Pancreas (tissue), 10 donors: ENCODE results near the gene HIPK2. TPM values are rescaled to one million over a fixed set of nuclear protein-coding genes. Genes with fewer than 3 reads are reported as not detected.

Experiments used
- ATAC-seq, 4 donors: fragments of 200-7000 bp; cut with Tn5 transposase; one replicate each; pipeline versions ENCODE4 v1.8.0 to v1.9.1; 2020; ENCODE audit warnings: mild to moderate bottlenecking in 4 of 4, moderate library complexity in 4 of 4
- DNase-seq, 6 donors: peaks; one replicate each; pipeline ENCODE4 v3.0.0-alpha.2; 2020
- FAIRE-seq: peaks from 2 replicates; lab custom pipeline; 2012; peaks lifted over from hg19 to GRCh38; lab: Jason Lieb, UNC
- H3K27ac ChIP-seq, 4 donors: fragments of 200-600 bp; sonication (generic); 1 replicate in 3 of 4; 2 replicates in 1 of 4; pipeline versions ENCODE4 v1.5.0 to v1.8.0; 2020
- H3K27me3 ChIP-seq, 4 donors: fragments of 200-600 bp; one replicate each; pipeline ENCODE4 v1.8.0; 2021
- H3K36me3 ChIP-seq, 3 donors: fragments of 200-600 bp; sonication (generic) in 1 of 3; one replicate each; pipeline versions ENCODE4 v1.5.0 to v1.8.0; 2020 to 2021
- H3K4me1 ChIP-seq, 3 donors: fragments of 200-600 bp; one replicate each; pipeline ENCODE4 v1.8.0; 2021
- H3K4me3 ChIP-seq, 4 donors: fragments of 200-600 bp; sonication (generic) in 2 of 4; one replicate each; pipeline versions ENCODE4 v1.5.0 to v1.8.0; 2020 to 2021
- H3K9me3 ChIP-seq, 4 donors: fragments of 200-600 bp; one replicate each; pipeline ENCODE4 v1.8.0; 2021
- WGBS, 2 donors: extraction: QIAGEN DNeasy Blood & Tissue Kit; methylation state at CpG; one replicate each; pipeline ENCODE4 v1.1.7; 2013; 5-methylcytosine and 5-hydroxymethylcytosine counted together
- intact Hi-C, 3 donors: fragments of 100-400 bp; cut with DNase I; formaldehyde crosslinking; loops; one replicate each; pipeline versions ENCODE4 v1.11.1 to v1.14.2; 2022
- polyA plus RNA-seq, 2 donors: library from polyadenylated mRNA; stranded (reverse); fragments of 200-250 nt; gene quantifications; one replicate each; pipeline ENCODE4 v1.2.3, GENCODE V29; 2013
- total RNA-seq, 6 donors: library from RNA; stranded (reverse); fragmentation: NEBNext Ultra II Directional in 4 of 6; extraction: Animal tissue kit (Norgen Biotek cat#: 25700) in 4 of 6; gene quantifications; one replicate each; pipeline versions ENCODE4 v1.2.1 to v1.2.4, GENCODE V29; 2021 to 2023
- TF ChIP-seq, protein P1 (sequence below), 4 donors: fragments of 200-600 bp; sonication (generic) in 3 of 4; IDR thresholded peaks; one replicate each; pipeline versions ENCODE4 v1.5.0 to v1.8.0; 2021; ENCODE audit warnings: antibody characterized with exemption in 4 of 4
- donor health status: healthy with polysubstance abuse.
- donor health status: DM: no; HTN: no; CAD: no; lungs with moderate emphysema.
- donor health status: DM: no; HTN: no; CAD: no.
- donor health status: control.
- donor health status: control.
- donor health status: Bipolar disorder and iron deficiency.
- donor health status: DM: yes; HTN: yes; CAD: no.
- donor health status: DM: no; HTN: no; CAD: no.
- donor health status: DM: no; HTN: no; CAD: no.
- donor health status: DM: yes; HTN: yes; CAD: no.

HIPK2 gene
- total and polyA plus RNA-seq, 8 donors: 6.7 to 49.0 (median 24.7) TPM

DNA sequence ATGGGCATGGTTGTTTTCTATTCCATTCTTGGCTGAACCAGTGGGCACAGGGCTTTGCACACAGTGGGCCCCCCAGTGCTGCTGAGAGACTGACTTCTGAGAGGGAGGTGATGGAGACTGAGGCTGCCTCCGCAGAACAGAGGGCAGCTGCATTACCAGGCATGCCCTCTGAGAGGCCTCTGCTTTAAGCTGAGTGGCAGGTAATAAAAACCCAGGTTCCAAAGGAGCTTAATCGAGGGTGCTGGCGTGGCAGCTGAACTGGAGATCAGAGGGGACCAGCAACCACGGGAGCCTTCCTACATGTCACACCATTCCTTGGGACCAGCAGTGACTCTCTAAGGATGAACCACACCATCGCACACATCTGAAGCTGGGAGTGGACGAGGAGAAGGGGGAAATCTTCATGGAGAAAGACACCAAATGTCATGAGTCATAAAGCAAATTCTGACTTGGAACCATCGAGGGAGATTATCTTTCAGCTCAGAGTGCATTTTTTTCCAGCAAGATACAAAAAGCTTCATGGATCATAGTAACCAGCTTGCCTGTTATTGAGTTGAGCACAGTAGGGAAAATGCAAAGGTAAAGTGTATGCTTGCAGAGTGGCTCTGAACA is 24.6 kb downstream of the HIPK2 start:
- intact Hi-C loops: no loop called here

DNA sequence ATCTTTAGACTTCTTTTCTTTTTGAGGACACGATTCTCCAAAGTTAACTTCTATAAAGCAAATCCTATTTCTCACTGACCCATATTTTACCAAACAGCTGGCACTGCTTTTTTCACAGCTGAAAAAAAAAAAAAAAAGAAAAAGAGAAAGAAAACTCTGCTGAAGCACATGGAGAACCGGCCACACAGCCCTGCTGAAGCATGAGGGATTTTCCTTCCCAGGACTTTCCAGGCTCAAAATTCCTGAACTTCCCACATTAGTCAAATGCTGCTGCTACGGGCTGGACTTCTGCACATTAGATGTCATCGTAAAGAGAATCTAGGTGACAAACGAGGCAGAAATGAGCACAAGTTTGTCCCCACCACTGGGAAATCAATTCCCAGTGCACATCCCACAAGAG is 25.2 kb downstream of the HIPK2 start:
- DNase-seq: no peak
- H3K4me1 ChIP-seq: peaks cover 0 to 7% (median under 1%) of the 10 kb centered on the region in 3 donors
- TF ChIP-seq, protein P1, sequence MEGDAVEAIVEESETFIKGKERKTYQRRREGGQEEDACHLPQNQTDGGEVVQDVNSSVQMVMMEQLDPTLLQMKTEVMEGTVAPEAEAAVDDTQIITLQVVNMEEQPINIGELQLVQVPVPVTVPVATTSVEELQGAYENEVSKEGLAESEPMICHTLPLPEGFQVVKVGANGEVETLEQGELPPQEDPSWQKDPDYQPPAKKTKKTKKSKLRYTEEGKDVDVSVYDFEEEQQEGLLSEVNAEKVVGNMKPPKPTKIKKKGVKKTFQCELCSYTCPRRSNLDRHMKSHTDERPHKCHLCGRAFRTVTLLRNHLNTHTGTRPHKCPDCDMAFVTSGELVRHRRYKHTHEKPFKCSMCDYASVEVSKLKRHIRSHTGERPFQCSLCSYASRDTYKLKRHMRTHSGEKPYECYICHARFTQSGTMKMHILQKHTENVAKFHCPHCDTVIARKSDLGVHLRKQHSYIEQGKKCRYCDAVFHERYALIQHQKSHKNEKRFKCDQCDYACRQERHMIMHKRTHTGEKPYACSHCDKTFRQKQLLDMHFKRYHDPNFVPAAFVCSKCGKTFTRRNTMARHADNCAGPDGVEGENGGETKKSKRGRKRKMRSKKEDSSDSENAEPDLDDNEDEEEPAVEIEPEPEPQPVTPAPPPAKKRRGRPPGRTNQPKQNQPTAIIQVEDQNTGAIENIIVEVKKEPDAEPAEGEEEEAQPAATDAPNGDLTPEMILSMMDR (IDR thresholded peaks at IDR 0.05): no peak
- no peak overlapping the region for H3K27ac ChIP-seq
- H3K36me3 ChIP-seq: no peaks in the 10 kb centered on the region
- no peaks in the 10 kb centered on the region for H3K27me3 ChIP-seq
- H3K4me3 ChIP-seq: no peak overlapping the region
- H3K9me3 ChIP-seq: no peaks in the 10 kb centered on the region
- 60 to 64% methylated on average over 5 of the region's 5 CpGs for WGBS, 2 donors
- intact Hi-C loops: no loop called here
- ATAC-seq: peak in 3 of 4 donors; percentile 15 to 55 (median 27)
- no peak for FAIRE-seq

More for the DNA sequence above, 24.6 kb downstream of the HIPK2 start:
- Histone ChIP-seq H3K27ac (no peak overlapping the region), H3K9me3 (no peaks in the 10 kb centered on the region), H3K4me1 (peaks cover 0 to 13% (median 6%) of the 10 kb centered on the region in 3 donors), H3K27me3 (no peaks in the 10 kb centered on the region), H3K36me3 (no peaks in the 10 kb centered on the region), H3K4me3 (no peak overlapping the region)
- FAIRE-seq (no peak), ATAC-seq (peak in 3 of 4 donors; percentile 42 to 46 (median 46)), DNase-seq (no peak)
- WGBS, 2 donors: 71 to 75% methylated on average over 7 of the region's 7 CpGs
- TF ChIP-seq, protein P1 (IDR thresholded peaks at IDR 0.05): peak in 1 of 4 donors; percentile 16

DNA sequence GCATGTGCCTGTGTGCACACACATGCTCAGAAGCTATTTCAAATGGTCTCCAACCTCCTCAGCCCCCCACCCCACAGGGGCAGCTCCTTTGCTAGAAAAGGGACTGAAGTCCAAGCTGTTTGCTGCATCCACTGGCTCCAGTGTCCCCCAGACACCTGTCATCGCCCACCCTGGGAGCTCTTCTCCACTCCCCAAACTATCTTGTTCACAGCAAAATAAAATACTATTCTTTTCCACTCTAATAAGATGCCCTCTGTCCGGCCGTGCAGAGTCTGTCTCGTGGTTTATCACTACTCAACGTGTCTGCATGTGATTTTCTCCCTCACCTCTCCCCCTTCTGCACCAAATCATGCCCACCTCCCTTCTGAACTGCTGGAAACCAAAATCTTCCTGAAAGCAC is 25.6 kb downstream of the HIPK2 start:
- TF ChIP-seq, protein P1 (IDR thresholded peaks at IDR 0.05): no peak
- FAIRE-seq: no peak
- Histone ChIP-seq H3K4me1 (peaks cover 0 to 3% (median 0%) of the 10 kb centered on the region in 3 donors), H3K9me3 (no peaks in the 10 kb centered on the region), H3K4me3 (no peak overlapping the region), H3K27ac (no peak overlapping the region), H3K27me3 (no peaks in the 10 kb centered on the region), H3K36me3 (no peaks in the 10 kb centered on the region)
- DNase-seq: no peak
- intact Hi-C loops: no loop called here
- ATAC-seq: no peak
- 71 to 79% methylated on average over 5 of the region's 5 CpGs for WGBS, 2 donors

DNA sequence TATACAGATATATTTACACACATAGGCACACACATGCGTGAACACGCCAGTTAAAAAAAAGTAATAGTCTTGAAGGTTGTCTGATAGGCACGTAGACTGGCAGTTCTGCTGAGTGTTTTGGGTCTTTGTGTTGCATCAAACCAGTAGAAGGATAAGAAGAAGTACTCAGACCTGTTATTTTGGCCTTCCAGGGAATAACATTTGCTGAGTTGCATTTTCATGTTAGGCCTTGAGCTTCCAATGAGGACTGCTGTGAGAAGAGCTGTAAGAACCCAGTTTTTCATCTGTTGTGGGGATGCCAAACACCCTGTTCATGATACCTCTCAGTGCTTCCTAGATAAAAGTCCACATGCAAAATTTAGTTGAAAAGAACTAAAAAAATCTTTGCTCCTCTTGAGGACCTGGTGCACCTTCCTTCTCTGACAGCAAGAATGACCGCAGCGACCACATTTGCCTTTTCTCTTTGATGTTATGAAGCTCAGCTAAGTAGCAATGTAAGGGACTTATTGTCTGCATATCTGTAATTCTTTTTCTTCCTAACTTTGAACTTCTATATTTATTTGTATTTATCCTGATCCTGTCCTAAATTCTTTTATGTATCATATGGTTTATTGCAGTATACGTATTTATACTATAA is 27.2 kb downstream of the HIPK2 start:
- Histone ChIP-seq H3K36me3 (no peaks in the 10 kb centered on the region), H3K9me3 (no peaks in the 10 kb centered on the region), H3K27ac (no peak overlapping the region), H3K27me3 (no peaks in the 10 kb centered on the region), H3K4me1 (peaks cover 0 to 6% (median 0%) of the 10 kb centered on the region in 3 donors), H3K4me3 (no peak overlapping the region)
- TF ChIP-seq, protein P1 (IDR thresholded peaks at IDR 0.05): no peak
- no peak for FAIRE-seq
- 95 to 96% methylated on average over 6 of the region's 6 CpGs for WGBS, 2 donors
- ATAC-seq: no peak
- intact Hi-C loops: no loop called here
- no peak for DNase-seq

DNA sequence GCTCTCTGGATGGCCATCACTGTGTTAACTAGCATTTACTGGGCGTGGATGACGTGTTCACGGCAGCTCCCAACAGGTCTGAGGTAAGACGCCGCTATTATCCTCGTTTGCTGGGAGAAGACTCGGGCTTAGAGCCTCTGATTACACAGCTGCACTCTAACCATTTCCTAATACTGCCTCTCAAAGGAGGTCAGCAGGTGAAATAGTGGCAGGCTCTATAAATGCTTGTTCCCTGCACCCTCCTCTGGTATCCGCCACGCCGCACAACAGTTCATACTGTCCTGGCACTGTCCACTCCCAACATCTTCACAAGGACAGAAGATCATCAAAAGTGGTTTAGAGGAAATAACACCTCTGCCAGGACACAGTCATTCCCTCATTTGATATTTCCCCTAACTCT is 28.3 kb downstream of the HIPK2 start:
- Histone ChIP-seq H3K27me3 (no peaks in the 10 kb centered on the region), H3K4me1 (peaks cover 0 to 11% (median 0%) of the 10 kb centered on the region in 3 donors), H3K4me3 (no peak overlapping the region), H3K36me3 (no peaks in the 10 kb centered on the region), H3K27ac (no peak overlapping the region), H3K9me3 (no peaks in the 10 kb centered on the region)
- intact Hi-C loops: no loop called here
- WGBS, 2 donors: 95% methylated on average over 10 of the region's 10 CpGs
- DNase-seq: no peak
- TF ChIP-seq, protein P1 (IDR thresholded peaks at IDR 0.05): no peak
- ATAC-seq: no peak
- FAIRE-seq: no peak
